Mesendoderm (in vitro differentiated cells): ENCODE measurements around the gene MCU.

ENCODE experiments used
- DNase-seq: peaks from one replicate; pipeline ENCODE4 v3.0.0; 2013
- H2AK5ac ChIP-seq: 2 replicates; pipeline ENCODE4 v1.6.1; 2013; ENCODE audit warnings: low read length, inconsistent platforms
- H2BK120ac ChIP-seq: 2 replicates; pipeline ENCODE4 v1.6.1; 2013; ENCODE audit warnings: low read depth, mild to moderate bottlenecking, low read length, moderate library complexity, mixed read lengths
- H2BK15ac ChIP-seq: replicated peaks from 2 replicates; pipeline ENCODE4 v1.6.1; 2013; ENCODE audit warnings: low read depth, mild to moderate bottlenecking, moderate library complexity
- H2BK5ac ChIP-seq: 2 replicates; pipeline ENCODE4 v1.6.1; 2013; ENCODE audit warnings: low read length, inconsistent platforms
- H3K18ac ChIP-seq: 2 replicates; pipeline ENCODE4 v1.6.1; 2013; ENCODE audit warnings: mild to moderate bottlenecking, low read length, mixed read lengths
- H3K23ac ChIP-seq: one replicate; pipeline ENCODE4 v1.6.1; 2013; ENCODE audit warnings: low read length
- H3K27ac ChIP-seq: 2 replicates; pipeline ENCODE4 v1.5.1; 2013; ENCODE audit warnings: low read depth, mild to moderate bottlenecking, inconsistent platforms, low read length, moderate library complexity
- H3K27me3 ChIP-seq: 2 replicates; pipeline ENCODE4 v1.6.1; 2013; ENCODE audit warnings: low read length, control low read depth, mild to moderate bottlenecking, inconsistent platforms; ENCODE audit not compliant: insufficient read depth, poor library complexity
- H3K36me3 ChIP-seq: 2 replicates; pipeline ENCODE4 v1.6.1; 2013; ENCODE audit warnings: low read length, inconsistent platforms; ENCODE audit not compliant: control insufficient read depth, insufficient read depth
- H3K4ac ChIP-seq: one replicate; pipeline ENCODE4 v1.6.1; 2013; ENCODE audit warnings: low read depth, mild to moderate bottlenecking, low read length, moderate library complexity
- H3K4me1 ChIP-seq: 2 replicates; pipeline ENCODE4 v1.6.1; 2013; ENCODE audit warnings: low read depth, low read length, inconsistent platforms; ENCODE audit not compliant: control insufficient read depth
- H3K4me2 ChIP-seq: 2 replicates; pipeline ENCODE4 v1.6.1; 2013; ENCODE audit warnings: low read length
- H3K4me3 ChIP-seq: 2 replicates; pipeline ENCODE4 v1.5.1; 2013; ENCODE audit warnings: mild to moderate bottlenecking, low read length
- H3K56ac ChIP-seq: one replicate; pipeline ENCODE4 v1.6.1; 2013; ENCODE audit warnings: low read length
- H3K79me1 ChIP-seq: 2 replicates; pipeline ENCODE4 v1.6.1; 2013; ENCODE audit warnings: low read length, inconsistent platforms
- H3K79me2 ChIP-seq: 2 replicates; pipeline ENCODE4 v1.6.1; 2013; ENCODE audit warnings: mild to moderate bottlenecking, low read length; ENCODE audit not compliant: control insufficient read depth, insufficient read depth
- H3K9ac ChIP-seq: 2 replicates; pipeline ENCODE4 v1.6.1; 2013; ENCODE audit warnings: low read length, inconsistent platforms
- H4K5ac ChIP-seq: one replicate; pipeline ENCODE4 v1.6.1; 2013; ENCODE audit warnings: low read length
- H4K8ac ChIP-seq: one replicate; pipeline ENCODE4 v1.6.1; 2013; ENCODE audit warnings: low read depth, mild to moderate bottlenecking, control low read depth, low read length, moderate library complexity
- WGBS: extraction: QIAGEN DNeasy Blood & Tissue Kit; methylation state at CpG from one replicate; pipeline ENCODE4 v1.1.7; 2013; ENCODE audit warnings: low lambda C conversion rate, missing lambda C conversion rate; ENCODE audit not compliant: insufficient coverage; ENCODE audit errors: extremely low coverage; 5-methylcytosine and 5-hydroxymethylcytosine counted together

MCU gene

GRCh38 chr10:72740528-72740927, 48.6 kb downstream of the MCU start:
- Histone ChIP-seq H3K56ac (no peak overlapping the region), H2BK120ac (no peak overlapping the region), H3K23ac (no peak overlapping the region), H3K27ac (no peak overlapping the region), H3K4me3 (no peak overlapping the region), H4K8ac (no peak overlapping the region), H3K36me3 (no peaks in the 10 kb centered on the region), H3K79me2 (peaks cover 16% of the 10 kb centered on the region), H2BK15ac (no peak overlapping the region), H3K9ac (no peak overlapping the region), H4K5ac (no peak overlapping the region), H3K79me1 (peaks cover 5% of the 10 kb centered on the region), H2BK5ac (no peak overlapping the region), H3K4ac (no peak overlapping the region), H3K4me2 (no peak overlapping the region), H3K4me1 (peaks cover 3% of the 10 kb centered on the region), H3K27me3 (no peaks in the 10 kb centered on the region), H3K18ac (no peak overlapping the region), H2AK5ac (no peak overlapping the region)
- peak; percentile 85 for DNase-seq
- WGBS = no CpG with 5 or more reads among the region's 2 CpGs

GRCh38 chr10:72742092-72742491, 50.1 kb downstream of the MCU start:
- H3K9ac ChIP-seq = no peak overlapping the region
- H3K4me2 ChIP-seq = no peak overlapping the region
- no peak overlapping the region for H4K5ac ChIP-seq
- no peak overlapping the region for H3K4me3 ChIP-seq
- H3K4ac ChIP-seq = no peak overlapping the region
- H3K36me3 ChIP-seq = no peaks in the 10 kb centered on the region
- no peaks in the 10 kb centered on the region for H3K27me3 ChIP-seq
- no peak overlapping the region for H4K8ac ChIP-seq
- H3K79me1 ChIP-seq = peaks cover 3% of the 10 kb centered on the region
- H3K23ac ChIP-seq = no peak overlapping the region
- H2AK5ac ChIP-seq = no peak overlapping the region
- no peak for DNase-seq
- H2BK120ac ChIP-seq = no peak overlapping the region
- no peak overlapping the region for H2BK15ac ChIP-seq
- H3K18ac ChIP-seq = no peak overlapping the region
- no peak overlapping the region for H2BK5ac ChIP-seq
- H3K79me2 ChIP-seq = peaks cover 10% of the 10 kb centered on the region
- H3K56ac ChIP-seq = no peak overlapping the region
- no CpG with 5 or more reads among the region's 3 CpGs for WGBS
- H3K4me1 ChIP-seq = peaks cover 2% of the 10 kb centered on the region
- no peak overlapping the region for H3K27ac ChIP-seq

GRCh38 chr10:72742797-72743196, 50.9 kb downstream of the MCU start:
- H3K27ac ChIP-seq = no peak overlapping the region
- no peaks in the 10 kb centered on the region for H3K27me3 ChIP-seq
- no peak overlapping the region for H3K9ac ChIP-seq
- H3K4me1 ChIP-seq = peaks cover 2% of the 10 kb centered on the region
- H2BK120ac ChIP-seq = no peak overlapping the region
- H3K4me2 ChIP-seq = no peak overlapping the region
- no peak overlapping the region for H4K8ac ChIP-seq
- H2AK5ac ChIP-seq = no peak overlapping the region
- no peak overlapping the region for H2BK15ac ChIP-seq
- no peak overlapping the region for H3K23ac ChIP-seq
- H3K4me3 ChIP-seq = no peak overlapping the region
- WGBS = 100% methylated on average over 1 of the region's 5 CpGs
- H3K4ac ChIP-seq = no peak overlapping the region
- no peak overlapping the region for H4K5ac ChIP-seq
- peaks cover 3% of the 10 kb centered on the region for H3K79me1 ChIP-seq
- H2BK5ac ChIP-seq = no peak overlapping the region
- no peaks in the 10 kb centered on the region for H3K36me3 ChIP-seq
- H3K56ac ChIP-seq = no peak overlapping the region
- DNase-seq = no peak
- H3K18ac ChIP-seq = no peak overlapping the region
- peaks cover 9% of the 10 kb centered on the region for H3K79me2 ChIP-seq

- H3K4me3 ChIP-seq = no peak overlapping the region
- no peak overlapping the region for H3K27ac ChIP-seq
- no peak overlapping the region for H3K18ac ChIP-seq
- peaks cover 2% of the 10 kb centered on the region for H3K4me1 ChIP-seq
- no peak overlapping the region for H2BK15ac ChIP-seq
- H2BK120ac ChIP-seq = no peak overlapping the region
- no peak for DNase-seq
- H4K5ac ChIP-seq = no peak overlapping the region
- H2BK5ac ChIP-seq = no peak overlapping the region
- no peak overlapping the region for H2AK5ac ChIP-seq
- H4K8ac ChIP-seq = no peak overlapping the region
- no peaks in the 10 kb centered on the region for H3K36me3 ChIP-seq
- peaks cover 8% of the 10 kb centered on the region for H3K79me2 ChIP-seq
- no peaks in the 10 kb centered on the region for H3K27me3 ChIP-seq
- no peak overlapping the region for H3K4me2 ChIP-seq
- H3K79me1 ChIP-seq = peaks cover 5% of the 10 kb centered on the region
- WGBS = no CpG with 5 or more reads among the region's 3 CpGs
- H3K23ac ChIP-seq = no peak overlapping the region
- no peak overlapping the region for H3K4ac ChIP-seq
- H3K56ac ChIP-seq = no peak overlapping the region
- H3K9ac ChIP-seq = no peak overlapping the region
Observed at GRCh38 chr10:72744566-72744965, 52.6 kb downstream of the MCU start.

GRCh38 chr10:72746426-72747363, 54.8 kb downstream of the MCU start:
- no peaks in the 10 kb centered on the region for H3K36me3 ChIP-seq
- H3K4me1 ChIP-seq = peaks cover 2% of the 10 kb centered on the region
- H3K27ac ChIP-seq = no peak overlapping the region
- no peak overlapping the region for H2BK15ac ChIP-seq
- H3K18ac ChIP-seq = peak overlapping the region; percentile 51
- H2AK5ac ChIP-seq = no peak overlapping the region
- H3K4ac ChIP-seq = no peak overlapping the region
- H4K5ac ChIP-seq = no peak overlapping the region
- no peak overlapping the region for H2BK120ac ChIP-seq
- peaks cover 6% of the 10 kb centered on the region for H3K79me1 ChIP-seq
- H2BK5ac ChIP-seq = no peak overlapping the region
- H3K23ac ChIP-seq = no peak overlapping the region
- H3K56ac ChIP-seq = no peak overlapping the region
- H3K9ac ChIP-seq = no peak overlapping the region
- no peak overlapping the region for H3K4me2 ChIP-seq
- no peaks in the 10 kb centered on the region for H3K27me3 ChIP-seq
- WGBS = no CpG with 5 or more reads among the region's 3 CpGs
- no peak overlapping the region for H3K4me3 ChIP-seq
- no peak for DNase-seq
- H4K8ac ChIP-seq = no peak overlapping the region
- peaks cover 5% of the 10 kb centered on the region for H3K79me2 ChIP-seq
